CD14-positive monocyte (primary cell): ENCODE results near the gene DENND1B. TPM values are rescaled to one million over a fixed set of nuclear protein-coding genes. Genes with fewer than 3 reads are reported as not detected.

Experiments used
- DNase-seq, 3 donors: peaks; one replicate each; pipeline ENCODE4 v3.0.0-alpha.2; 2011 to 2022
- H2AFZ ChIP-seq: 2 replicates; pipeline ENCODE4 v1.6.0; 2012; ENCODE audit warnings: mild to moderate bottlenecking, low read depth, low read length, inconsistent platforms; ENCODE audit not compliant: insufficient read depth, poor library complexity, severe bottlenecking
- H3K27ac ChIP-seq, 2 donors: 1 replicate in 1 of 2; 2 replicates in 1 of 2; pipeline ENCODE4 v1.5.1; 2012 to 2013; ENCODE audit warnings: low read length in 2 of 2, control low read depth in 1 of 2, inconsistent platforms in 1 of 2, low read depth in 1 of 2, mild to moderate bottlenecking in 1 of 2
- H3K27me3 ChIP-seq, 2 donors: one replicate each; pipeline versions ENCODE4 v1.6.0 to v1.6.1; 2011 to 2013; ENCODE audit warnings: low read length in 2 of 2; ENCODE audit not compliant: control insufficient read depth in 2 of 2, insufficient read depth in 2 of 2
- H3K36me3 ChIP-seq, 2 donors: replicated peaks in 1 of 2; 1 replicate in 1 of 2; 2 replicates in 1 of 2; pipeline versions ENCODE4 v1.5.1 to v1.6.1; 2012 to 2013; ENCODE audit warnings: low read length in 2 of 2, control low read depth in 1 of 2, inconsistent platforms in 1 of 2, mild to moderate bottlenecking in 1 of 2; ENCODE audit not compliant: insufficient read depth in 2 of 2, control insufficient read depth in 1 of 2
- H3K4me1 ChIP-seq, 2 donors: 1 replicate in 1 of 2; 2 replicates in 1 of 2; pipeline versions ENCODE4 v1.5.1 to v1.6.1; 2012 to 2013; ENCODE audit warnings: low read length in 2 of 2, control low read depth in 1 of 2, inconsistent platforms in 1 of 2, mild to moderate bottlenecking in 1 of 2, moderate library complexity in 1 of 2; ENCODE audit not compliant: insufficient read depth in 2 of 2, control insufficient read depth in 1 of 2
- H3K4me2 ChIP-seq: replicated peaks from 2 replicates; pipeline ENCODE3; 2012; ENCODE audit warnings: low read length, moderate library complexity, mild to moderate bottlenecking; ENCODE audit not compliant: poor library complexity, severe bottlenecking; ENCODE audit errors: extremely low read depth
- H3K4me3 ChIP-seq, 3 experiments: fragments of 200-600 bp in 1 of 3; sonication (generic) in 1 of 3; replicated peaks in 1 of 3; 1 replicate in 2 of 3; 2 replicates in 1 of 3; pipeline ENCODE4 v1.5.1; 2011 to 2013; ENCODE audit warnings: low read length in 3 of 3, mild to moderate bottlenecking in 3 of 3, control low read depth in 2 of 3, low read depth in 2 of 3, inconsistent platforms in 1 of 3, moderate library complexity in 1 of 3
- H3K79me2 ChIP-seq: 2 replicates; pipeline ENCODE4 v1.6.0; 2012; ENCODE audit warnings: mild to moderate bottlenecking, control low read depth, inconsistent platforms, low read length, moderate library complexity; ENCODE audit not compliant: insufficient read depth
- H3K9ac ChIP-seq: 2 replicates; pipeline ENCODE4 v1.6.0; 2017; ENCODE audit warnings: low read length, mild to moderate bottlenecking; ENCODE audit not compliant: insufficient read depth, poor library complexity, severe bottlenecking
- H3K9me3 ChIP-seq, 2 donors: replicated peaks in 1 of 2; 1 replicate in 1 of 2; 2 replicates in 1 of 2; pipeline versions ENCODE4 v1.5.1 to v1.6.1; 2012 to 2013; ENCODE audit warnings: low read length in 2 of 2, control low read depth in 1 of 2; ENCODE audit not compliant: control insufficient read depth in 1 of 2, insufficient read depth in 1 of 2
- H4K20me1 ChIP-seq: 2 replicates; pipeline ENCODE4 v1.6.0; 2012; ENCODE audit warnings: mild to moderate bottlenecking, low read length, control low read depth, moderate library complexity; ENCODE audit not compliant: insufficient read depth
- H3K27ac Mint-ChIP-seq, 7 donors: one replicate each; pipeline ENCODE4 v1.8.0; 2020; ENCODE audit warnings: mild to moderate bottlenecking in 7 of 7, mixed read lengths in 7 of 7, moderate library complexity in 6 of 7, inconsistent platforms in 2 of 7
- H3K27me3 Mint-ChIP-seq, 3 donors: one replicate each; pipeline ENCODE4 v1.8.0; 2021 to 2022; ENCODE audit warnings: low read depth in 3 of 3, mild to moderate bottlenecking in 3 of 3, mixed read lengths in 3 of 3, moderate library complexity in 3 of 3, inconsistent platforms in 1 of 3
- H3K36me3 Mint-ChIP-seq, 2 donors: one replicate each; pipeline ENCODE4 v1.8.0; 2020; ENCODE audit warnings: mixed read lengths in 2 of 2, inconsistent platforms in 1 of 2, mild to moderate bottlenecking in 1 of 2
- H3K4me1 Mint-ChIP-seq: one replicate; pipeline ENCODE4 v1.8.0; 2020; ENCODE audit warnings: mild to moderate bottlenecking, mixed read lengths
- H3K4me3 Mint-ChIP-seq, 2 donors: one replicate each; pipeline ENCODE4 v1.8.0; 2020; ENCODE audit warnings: mild to moderate bottlenecking in 2 of 2, mixed read lengths in 2 of 2, moderate library complexity in 1 of 2
- H3K9me3 Mint-ChIP-seq, 7 donors: one replicate each; pipeline ENCODE4 v1.8.0; 2020 to 2022; ENCODE audit warnings: mixed read lengths in 7 of 7, mild to moderate bottlenecking in 6 of 7, moderate library complexity in 6 of 7, inconsistent platforms in 2 of 7
- CTCF ChIP-seq: fragments of 200-600 bp; IDR thresholded peaks from one replicate; pipeline ENCODE4 v1.8.0; 2022; ENCODE audit warnings: antibody characterized with exemption, mild to moderate bottlenecking
- WGBS: methylation state at CpG from one replicate; pipeline ENCODE4 v1.1.5; 2013; ENCODE audit warnings: missing lambda C conversion rate; ENCODE audit not compliant: insufficient coverage; 5-methylcytosine and 5-hydroxymethylcytosine counted together
- intact Hi-C, 2 donors: fragments of 100-400 bp; cut with micrococcal nuclease; formaldehyde crosslinking; loops; one replicate each; pipeline versions ENCODE4 v1.15.0 to v1.15.1; 2023
- polyA plus RNA-seq, 3 donors: library from polyadenylated mRNA; depleted of rRNA in 1 of 3; unstranded in 2 of 3; stranded (reverse) in 1 of 3; fragments of 300-500 nt in 2 of 3; fragments of >200 nt in 1 of 3; fragmentation: Illumina TruSeq in 2 of 3; gene quantifications; 1 replicate in 2 of 3; 2 replicates in 1 of 3; pipeline ENCODE4 v1.2.3, GENCODE V29; 2012 to 2021

The DENND1B gene
- polyA plus RNA-seq, 3 donors = 3.0 to 8.2 (median 5.7) TPM

GRCh38 chr1:197632005-197632404, 143.3 kb downstream of the DENND1B start:
- H3K27me3 ChIP-seq = no peaks in the 10 kb centered on the region
- no peaks in the 10 kb centered on the region for H3K79me2 ChIP-seq
- TF ChIP-seq CTCF = no peak
- H3K27ac Mint-ChIP-seq = no peak overlapping the region
- intact Hi-C loops = no loop called here
- H2AFZ ChIP-seq = no peak overlapping the region
- no peak overlapping the region for H3K4me3 ChIP-seq
- H3K4me1 ChIP-seq = no peaks in the 10 kb centered on the region
- no peak overlapping the region for H3K9ac ChIP-seq
- no peak overlapping the region for H3K27ac ChIP-seq
- peaks cover 10 to 13% of the 10 kb centered on the region in 2 donors for H3K9me3 ChIP-seq
- no peak for DNase-seq
- no peak overlapping the region for H3K4me2 ChIP-seq
- peaks cover 0 to 2% (median 0%) of the 10 kb centered on the region in 3 donors for H3K27me3 Mint-ChIP-seq
- H3K9me3 Mint-ChIP-seq = peaks cover 3 to 22% (median 9%) of the 10 kb centered on the region in 7 donors
- no peak overlapping the region for H3K4me3 Mint-ChIP-seq
- peaks cover 3% of the 10 kb centered on the region for H3K4me1 Mint-ChIP-seq
- peaks cover 24 to 33% of the 10 kb centered on the region in 2 donors for H3K36me3 Mint-ChIP-seq
- H3K36me3 ChIP-seq = peaks cover 6 to 18% of the 10 kb centered on the region in 2 donors
- H4K20me1 ChIP-seq = no peaks in the 10 kb centered on the region

DNA sequence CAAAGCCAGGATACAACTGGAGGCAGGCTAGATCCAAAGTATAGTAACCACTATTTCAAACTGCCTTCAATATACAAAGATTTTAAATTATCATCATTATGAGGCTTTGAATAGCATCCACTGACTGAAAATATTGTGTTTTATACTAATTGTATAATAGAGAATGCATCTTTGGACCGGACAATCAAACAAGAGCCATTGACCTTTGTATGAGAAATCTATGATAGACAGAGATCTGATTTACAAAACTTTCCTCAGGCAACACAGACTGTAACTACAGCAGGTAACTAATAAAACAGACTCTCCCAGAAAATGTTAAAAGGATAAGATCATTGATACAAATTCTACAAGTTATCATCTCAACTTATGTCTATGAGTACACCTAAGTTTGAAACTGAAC, 152.9 kb downstream of the DENND1B start:
- no peaks in the 10 kb centered on the region for H3K27me3 ChIP-seq
- H3K9me3 Mint-ChIP-seq = peaks cover 0 to 3% (median 2%) of the 10 kb centered on the region in 7 donors
- H3K27ac ChIP-seq = no peak overlapping the region
- H3K4me2 ChIP-seq = no peak overlapping the region
- H3K27me3 Mint-ChIP-seq = no peaks in the 10 kb centered on the region
- H3K9ac ChIP-seq = no peak overlapping the region
- no peaks in the 10 kb centered on the region for H3K4me1 ChIP-seq
- no peak overlapping the region for H3K4me3 Mint-ChIP-seq
- DNase-seq = no peak
- no peak overlapping the region for H3K27ac Mint-ChIP-seq
- peaks cover 9 to 10% of the 10 kb centered on the region in 2 donors for H3K36me3 Mint-ChIP-seq
- H3K9me3 ChIP-seq = no peaks in the 10 kb centered on the region
- no peak overlapping the region for H3K4me3 ChIP-seq
- peaks cover 0 to 3% of the 10 kb centered on the region in 2 donors for H3K36me3 ChIP-seq
- H3K79me2 ChIP-seq = no peaks in the 10 kb centered on the region
- no peaks in the 10 kb centered on the region for H3K4me1 Mint-ChIP-seq
- H2AFZ ChIP-seq = no peak overlapping the region
- no peaks in the 10 kb centered on the region for H4K20me1 ChIP-seq
- no CpG with 5 or more reads among the region's 1 CpG for WGBS
- no peak for TF ChIP-seq CTCF
- intact Hi-C loops = no loop called here
